Endodermal cell (in vitro differentiated cells): ENCODE measurements around the gene PPP1R3E. TPM values are rescaled to one million over a fixed set of nuclear protein-coding genes. Genes with fewer than 3 reads are reported as not detected.
"Not testable (repeated sequence)": the region's sequence is repeated elsewhere in the genome, so short reads cannot be mapped to it uniquely, and the experiment has no call there.

Source experiments
- DNase-seq: peaks from one replicate; pipeline ENCODE4 v3.0.0-alpha.2; 2017
- H3K27ac ChIP-seq: 2 replicates; pipeline ENCODE4 v1.5.1; 2013; ENCODE audit warnings: mild to moderate bottlenecking, low read depth, low read length, moderate library complexity
- H3K27me3 ChIP-seq: 2 replicates; pipeline ENCODE4 v1.6.1; 2013; ENCODE audit warnings: mild to moderate bottlenecking, low read length, moderate library complexity; ENCODE audit not compliant: insufficient read depth, control insufficient read depth, poor library complexity, severe bottlenecking
- H3K36me3 ChIP-seq: 2 replicates; pipeline ENCODE4 v1.7.0; 2013; ENCODE audit warnings: mild to moderate bottlenecking, low read length, moderate library complexity; ENCODE audit not compliant: control insufficient read depth, insufficient read depth
- H3K4me1 ChIP-seq: one replicate; pipeline ENCODE4 v1.7.0; 2013; ENCODE audit warnings: low read length; ENCODE audit not compliant: control insufficient read depth, insufficient read depth
- H3K4me3 ChIP-seq: 2 replicates; pipeline ENCODE4 v1.5.1; 2013; ENCODE audit warnings: mild to moderate bottlenecking, low read length, moderate library complexity
- H3K9ac ChIP-seq: 2 replicates; pipeline ENCODE4 v1.6.1; 2013; ENCODE audit warnings: mild to moderate bottlenecking, low read length, moderate library complexity; ENCODE audit not compliant: poor library complexity, severe bottlenecking; ENCODE audit errors: extremely low read depth
- H3K9me3 ChIP-seq: 2 replicates; pipeline ENCODE4 v1.6.1; 2013; ENCODE audit warnings: mild to moderate bottlenecking, low read length, moderate library complexity; ENCODE audit not compliant: control insufficient read depth
- H3K27ac Mint-ChIP-seq: 2 replicates; pipeline ENCODE4 v1.8.0; 2020; ENCODE audit warnings: mixed read lengths
- H3K27me3 Mint-ChIP-seq: 2 replicates; pipeline ENCODE4 v1.8.0; 2021; ENCODE audit warnings: mild to moderate bottlenecking, mixed read lengths; ENCODE audit not compliant: insufficient read depth
- H3K36me3 Mint-ChIP-seq: 2 replicates; pipeline ENCODE4 v1.8.0; 2020; ENCODE audit warnings: low read depth, mixed read lengths
- H3K4me1 Mint-ChIP-seq: 2 replicates; pipeline ENCODE4 v1.8.0; 2020; ENCODE audit warnings: mixed read lengths
- H3K4me3 Mint-ChIP-seq: 2 replicates; pipeline ENCODE4 v1.8.0; 2020; ENCODE audit warnings: mild to moderate bottlenecking, moderate library complexity, mixed read lengths
- H3K9me3 Mint-ChIP-seq: 2 replicates; pipeline ENCODE4 v1.8.0; 2020; ENCODE audit warnings: mild to moderate bottlenecking, mixed read lengths
- CTCF ChIP-seq: fragments of 200-600 bp; sonication (generic); conservative IDR thresholded peaks from 2 replicates; pipeline ENCODE4 v1.5.0; 2021; ENCODE audit warnings: antibody characterized with exemption, mild to moderate bottlenecking
- WGBS, 2 experiments: methylation state at CpG; one replicate each; pipeline versions ENCODE4 v1.1.5 to v1.1.7; 2013; ENCODE audit warnings: missing lambda C conversion rate in 2 of 2, mixed read lengths in 1 of 2; ENCODE audit not compliant: insufficient coverage in 1 of 2, insufficient read length in 1 of 2; 5-methylcytosine and 5-hydroxymethylcytosine counted together
- total RNA-seq, 2 donors: library from RNA; stranded (reverse); fragmentation: NEBNext Ultra II Directional in 1 of 2; extraction: Animal tissue kit (Norgen Biotek cat#: 25700) in 1 of 2; gene quantifications; 2 replicates in 1 of 2; 3 replicates in 1 of 2; pipeline ENCODE4 v1.2.1, GENCODE V29; 2021

PPP1R3E gene
- total RNA-seq, 2 donors from 2014 or later, result 5.7 to 6.5 TPM

- Mint-ChIP-seq H3K27me3 (peaks cover 31% of the 10 kb centered on the region), H3K4me1 (peaks cover 18% of the 10 kb centered on the region)
- no peaks in the 10 kb centered on the region for H3K4me1 ChIP-seq
These were observed 25.5 kb downstream of the PPP1R3E start for GRCh38 chr14:23277189-23277588.

GRCh38 chr14:23275412-23275811 lies 27.2 kb downstream of the PPP1R3E start:
- no peak overlapping the region for H3K9ac ChIP-seq
- Mint-ChIP-seq H3K27me3 (peaks cover 44% of the 10 kb centered on the region), H3K9me3 (no peaks in the 10 kb centered on the region), H3K36me3 (peaks cover 30% of the 10 kb centered on the region), H3K27ac (no peak overlapping the region), H3K4me3 (no peak overlapping the region), H3K4me1 (peaks cover 11% of the 10 kb centered on the region)
- no peaks in the 10 kb centered on the region for H3K27me3 ChIP-seq
- no peak for DNase-seq
- no peaks in the 10 kb centered on the region for H3K4me1 ChIP-seq
- no peaks in the 10 kb centered on the region for H3K9me3 ChIP-seq
- no peak overlapping the region for H3K27ac ChIP-seq
- H3K4me3 ChIP-seq, result no peak overlapping the region
- WGBS, 2 experiments, result 93 to 100% methylated on average over 2 of the region's 2 CpGs
- TF ChIP-seq CTCF, result no peak
- no peaks in the 10 kb centered on the region for H3K36me3 ChIP-seq

More at GRCh38 chr14:23277189-23277588, 25.5 kb downstream of the PPP1R3E start:
- Mint-ChIP-seq H3K36me3 (peaks cover 32% of the 10 kb centered on the region), H3K27ac (no peak overlapping the region), H3K4me3 (no peak overlapping the region), H3K9me3 (no peaks in the 10 kb centered on the region)
- WGBS, 2 experiments, result 98 to 100% methylated on average over 3 of the region's 3 CpGs
- no peaks in the 10 kb centered on the region for H3K36me3 ChIP-seq
- no peaks in the 10 kb centered on the region for H3K27me3 ChIP-seq
- no peak overlapping the region for H3K4me3 ChIP-seq
- H3K9me3 ChIP-seq, result no peaks in the 10 kb centered on the region
- H3K9ac ChIP-seq, result no peak overlapping the region
- no peak for DNase-seq
- no peak overlapping the region for H3K27ac ChIP-seq
- TF ChIP-seq CTCF, result no peak

- H3K9me3 Mint-ChIP-seq, result no peaks in the 10 kb centered on the region
- H3K27ac Mint-ChIP-seq, result no peak overlapping the region
- H3K36me3 Mint-ChIP-seq, result no peaks in the 10 kb centered on the region
- no peaks in the 10 kb centered on the region for H3K4me1 Mint-ChIP-seq
- no peak overlapping the region for H3K4me3 Mint-ChIP-seq
- Histone ChIP-seq H3K9me3 (no peaks in the 10 kb centered on the region), H3K9ac (no peak overlapping the region), H3K4me1 (no peaks in the 10 kb centered on the region), H3K27ac (no peak overlapping the region), H3K4me3 (no peak overlapping the region), H3K27me3 (peaks cover 4% of the 10 kb centered on the region), H3K36me3 (no peaks in the 10 kb centered on the region)
- WGBS, 2 experiments, result 94 to 97% methylated on average over 3 to 7 of the region's 7 CpGs
- TF ChIP-seq CTCF, result no peak
- DNase-seq, result no peak
- peaks cover 67% of the 10 kb centered on the region for H3K27me3 Mint-ChIP-seq
These were observed 33.5 kb downstream of the PPP1R3E start for GRCh38 chr14:23269193-23269592.

- H3K36me3 Mint-ChIP-seq, H3K9me3 Mint-ChIP-seq, H3K36me3 ChIP-seq, H3K27ac ChIP-seq, H3K9ac ChIP-seq, DNase-seq, H3K4me1 ChIP-seq, H3K9me3 ChIP-seq, H3K4me3 Mint-ChIP-seq: not testable (repeated sequence)
- Mint-ChIP-seq H3K27me3 (peaks cover 25% of the 10 kb centered on the region), H3K4me1 (peaks cover 17% of the 10 kb centered on the region), H3K27ac (peak overlapping the region; percentile 34)
- WGBS, 2 experiments, result 93 to 95% methylated on average over 8 of the region's 8 CpGs
- Histone ChIP-seq H3K4me3 (peak overlapping the region; percentile 24), H3K27me3 (peaks cover 27% of the 10 kb centered on the region)
These were observed 41.8 kb downstream of the PPP1R3E start for GRCh38 chr14:23260849-23261248.
